Neuronal stem cell (in vitro differentiated cells): ENCODE results near the gene CAPN8.

ENCODE experiments used
- DNase-seq: peaks from one replicate; pipeline ENCODE4 v3.0.0-alpha.2; 2013; ENCODE audit warnings: low spot score
- H2AFZ ChIP-seq: one replicate; pipeline ENCODE4 v1.6.1; 2013; ENCODE audit warnings: mild to moderate bottlenecking, low read length, inconsistent platforms
- H2AK5ac ChIP-seq: 2 replicates; pipeline ENCODE4 v1.6.1; 2013; ENCODE audit warnings: low read depth, mild to moderate bottlenecking, inconsistent platforms, low read length, moderate library complexity, mixed read lengths
- H2BK120ac ChIP-seq: 2 replicates; pipeline ENCODE4 v1.6.1; 2013; ENCODE audit warnings: low read depth, mild to moderate bottlenecking, inconsistent platforms, low read length, moderate library complexity, mixed read lengths
- H2BK12ac ChIP-seq: one replicate; pipeline ENCODE4 v1.6.1; 2013; ENCODE audit warnings: low read length, inconsistent platforms
- H2BK15ac ChIP-seq: 2 replicates; pipeline ENCODE4 v1.6.1; 2013; ENCODE audit warnings: mild to moderate bottlenecking, low read length, inconsistent platforms, mixed read lengths
- H2BK5ac ChIP-seq: one replicate; pipeline ENCODE4 v1.6.1; 2013; ENCODE audit warnings: inconsistent platforms, mild to moderate bottlenecking, low read length, moderate library complexity
- H3K14ac ChIP-seq: one replicate; pipeline ENCODE4 v1.6.1; 2013; ENCODE audit warnings: low read length, inconsistent platforms
- H3K18ac ChIP-seq: 2 replicates; pipeline ENCODE4 v1.6.1; 2013; ENCODE audit warnings: low read length, inconsistent platforms
- H3K23ac ChIP-seq: 2 replicates; pipeline ENCODE4 v1.6.1; 2013; ENCODE audit warnings: low read depth, mild to moderate bottlenecking, mixed read lengths, low read length, inconsistent platforms; ENCODE audit not compliant: poor library complexity
- H3K27ac ChIP-seq: replicated peaks from 3 replicates; pipeline ENCODE4 v1.5.1; 2013; ENCODE audit warnings: low read length, inconsistent platforms
- H3K27me3 ChIP-seq, 3 experiments: 2 replicates each; pipeline ENCODE4 v1.6.1; 2013; ENCODE audit warnings: low read length in 3 of 3, mild to moderate bottlenecking in 2 of 3, inconsistent platforms in 1 of 3, low read depth in 1 of 3, mixed read lengths in 1 of 3, moderate library complexity in 1 of 3; ENCODE audit not compliant: control insufficient read depth in 3 of 3, insufficient read depth in 3 of 3
- H3K36me3 ChIP-seq, 2 donors: replicated peaks in 1 of 2; 2 replicates each; pipeline ENCODE4 v1.6.1; 2013; ENCODE audit warnings: low read length in 2 of 2; ENCODE audit not compliant: control insufficient read depth in 2 of 2, insufficient read depth in 2 of 2
- H3K4ac ChIP-seq: 2 replicates; pipeline ENCODE4 v1.6.1; 2013; ENCODE audit warnings: inconsistent platforms, mild to moderate bottlenecking, low read length, moderate library complexity
- H3K4me1 ChIP-seq, 2 donors: 1 replicate in 1 of 2; 2 replicates in 1 of 2; pipeline ENCODE4 v1.6.1; 2013; ENCODE audit warnings: low read length in 2 of 2, low read depth in 1 of 2; ENCODE audit not compliant: control insufficient read depth in 2 of 2, insufficient read depth in 1 of 2
- H3K4me2 ChIP-seq: one replicate; pipeline ENCODE4 v1.6.1; 2013; ENCODE audit warnings: mild to moderate bottlenecking, low read length, inconsistent platforms; ENCODE audit not compliant: insufficient read depth, poor library complexity, severe bottlenecking
- H3K4me3 ChIP-seq, 2 donors: 2 replicates each; pipeline ENCODE4 v1.5.1; 2013; ENCODE audit warnings: low read length in 2 of 2, mild to moderate bottlenecking in 2 of 2, inconsistent platforms in 1 of 2, moderate library complexity in 1 of 2
- H3K79me1 ChIP-seq: one replicate; pipeline ENCODE4 v1.6.1; 2013; ENCODE audit warnings: low read depth, mild to moderate bottlenecking, inconsistent platforms, low read length, moderate library complexity
- H3K9ac ChIP-seq: one replicate; pipeline ENCODE4 v1.6.1; 2013; ENCODE audit warnings: mild to moderate bottlenecking, low read depth, low read length, inconsistent platforms; ENCODE audit not compliant: poor library complexity
- H3K9me3 ChIP-seq, 2 donors: replicated peaks in 1 of 2; 2 replicates each; pipeline versions ENCODE3 to v1.6.1; 2013; ENCODE audit warnings: low read length in 2 of 2, mild to moderate bottlenecking in 2 of 2, inconsistent platforms in 1 of 2, low read depth in 1 of 2, mixed read lengths in 1 of 2, moderate library complexity in 1 of 2; ENCODE audit not compliant: control insufficient read depth in 2 of 2, insufficient read depth in 1 of 2
- H4K8ac ChIP-seq: one replicate; pipeline ENCODE4 v1.6.1; 2013; ENCODE audit warnings: low read depth, mild to moderate bottlenecking, inconsistent platforms, low read length, moderate library complexity
- H4K91ac ChIP-seq: one replicate; pipeline ENCODE4 v1.6.1; 2013; ENCODE audit warnings: low read length, low read depth, mild to moderate bottlenecking, inconsistent platforms; ENCODE audit not compliant: poor library complexity
- WGBS, 2 donors: extraction: QIAGEN DNeasy Blood & Tissue Kit; methylation state at CpG; one replicate each; pipeline ENCODE4 v1.1.7; 2013; ENCODE audit warnings: missing lambda C conversion rate in 2 of 2, mixed read lengths in 1 of 2; ENCODE audit not compliant: insufficient read length in 2 of 2, insufficient replicate concordance in 1 of 2; ENCODE audit errors: extremely low coverage in 2 of 2; 5-methylcytosine and 5-hydroxymethylcytosine counted together

CAPN8 gene

DNA sequence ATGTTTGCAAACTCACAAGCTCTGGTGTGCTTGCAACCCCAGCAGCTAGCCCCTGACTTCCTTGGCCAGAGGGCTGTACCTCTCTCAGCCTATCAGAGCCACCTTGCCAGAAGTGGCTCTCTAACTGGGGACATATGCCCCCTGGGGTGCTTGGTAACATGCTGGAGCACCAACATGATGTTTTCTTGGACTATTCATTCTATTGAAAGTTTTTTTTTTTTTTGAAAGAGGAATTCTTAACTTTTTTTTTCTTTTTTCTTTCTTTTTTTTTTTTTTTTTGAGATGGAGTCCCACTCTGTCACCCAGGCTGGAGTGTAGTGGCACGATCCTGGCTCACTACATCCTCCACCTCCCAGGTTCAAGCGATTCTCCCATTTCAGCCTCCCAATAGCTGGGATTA is 14.7 kb upstream of the CAPN8 start:
- Histone ChIP-seq H4K8ac (no peak overlapping the region), H3K4me3 (no peak overlapping the region), H3K4me2 (no peak overlapping the region), H2BK120ac (no peak overlapping the region), H2AFZ (no peak overlapping the region), H3K79me1 (no peaks in the 10 kb centered on the region), H3K9ac (no peak overlapping the region), H3K23ac (no peak overlapping the region), H2BK5ac (no peak overlapping the region), H2BK15ac (no peak overlapping the region), H4K91ac (no peak overlapping the region), H3K4me1 (no peaks in the 10 kb centered on the region), H3K27me3 (peaks cover 0 to 13% (median 0%) of the 10 kb centered on the region in 3 experiments), H3K4ac (no peak overlapping the region), H3K36me3 (no peaks in the 10 kb centered on the region), H3K14ac (no peak overlapping the region), H3K18ac (no peak overlapping the region), H3K27ac (no peak overlapping the region), H2BK12ac (no peak overlapping the region), H3K9me3 (no peaks in the 10 kb centered on the region), H2AK5ac (no peak overlapping the region)
- no peak for DNase-seq
- no CpG with 5 or more reads among the region's 2 CpGs for WGBS, 2 donors

DNA sequence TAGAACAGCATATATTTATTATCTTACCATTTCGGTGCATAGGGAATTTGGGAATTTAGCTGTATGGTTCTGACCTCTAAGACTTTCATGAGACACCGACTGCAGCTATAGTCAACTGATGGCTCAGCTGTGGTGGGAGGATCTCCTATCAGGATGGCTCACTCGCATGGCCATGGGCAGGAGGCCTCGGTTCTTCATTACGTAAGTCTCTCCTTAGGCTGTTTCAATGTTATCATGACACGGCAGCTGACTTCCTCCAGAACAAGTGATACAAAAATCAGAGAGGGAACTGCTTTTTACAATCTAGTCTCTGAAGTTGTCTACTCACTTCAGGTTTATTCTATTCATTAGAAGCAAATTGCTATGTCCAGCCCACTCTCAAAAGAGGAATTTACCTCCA is 13.3 kb upstream of the CAPN8 start:
- Histone ChIP-seq H4K8ac (no peak overlapping the region), H2AK5ac (no peak overlapping the region), H3K36me3 (no peaks in the 10 kb centered on the region), H2BK120ac (no peak overlapping the region), H2BK5ac (no peak overlapping the region), H3K4me3 (no peak overlapping the region), H3K9ac (no peak overlapping the region), H4K91ac (no peak overlapping the region), H3K23ac (no peak overlapping the region), H3K27ac (no peak overlapping the region), H3K4ac (no peak overlapping the region), H3K14ac (no peak overlapping the region), H2BK15ac (no peak overlapping the region), H3K9me3 (peaks cover 0 to 3% of the 10 kb centered on the region in 2 donors), H3K4me2 (no peak overlapping the region), H3K27me3 (peaks cover 0 to 13% (median 0%) of the 10 kb centered on the region in 3 experiments), H2BK12ac (no peak overlapping the region), H3K79me1 (no peaks in the 10 kb centered on the region), H3K18ac (no peak overlapping the region), H2AFZ (no peak overlapping the region), H3K4me1 (no peaks in the 10 kb centered on the region)
- DNase-seq: no peak
- WGBS, 2 donors: no CpG with 5 or more reads among the region's 6 CpGs

GRCh38 chr1:223674119-223674890 is 8.8 kb upstream of the CAPN8 start:
- H2BK5ac ChIP-seq: no peak overlapping the region
- H2AK5ac ChIP-seq: no peak overlapping the region
- WGBS, 2 donors: no CpG with 5 or more reads among the region's 5 CpGs
- H3K36me3 ChIP-seq: no peaks in the 10 kb centered on the region
- H3K9me3 ChIP-seq: peaks cover 0 to 3% of the 10 kb centered on the region in 2 donors
- no peak for DNase-seq
- no peak overlapping the region for H3K4ac ChIP-seq
- H3K9ac ChIP-seq: no peak overlapping the region
- H2BK15ac ChIP-seq: no peak overlapping the region
- H2BK12ac ChIP-seq: no peak overlapping the region
- no peak overlapping the region for H2BK120ac ChIP-seq
- H3K23ac ChIP-seq: no peak overlapping the region
- no peak overlapping the region for H3K4me2 ChIP-seq
- no peak overlapping the region for H2AFZ ChIP-seq
- no peaks in the 10 kb centered on the region for H3K4me1 ChIP-seq
- no peaks in the 10 kb centered on the region for H3K79me1 ChIP-seq
- H4K91ac ChIP-seq: no peak overlapping the region
- H3K14ac ChIP-seq: no peak overlapping the region
- H3K4me3 ChIP-seq: no peak overlapping the region
- no peaks in the 10 kb centered on the region for H3K27me3 ChIP-seq
- H4K8ac ChIP-seq: no peak overlapping the region
- H3K27ac ChIP-seq: no peak overlapping the region
- no peak overlapping the region for H3K18ac ChIP-seq

DNA sequence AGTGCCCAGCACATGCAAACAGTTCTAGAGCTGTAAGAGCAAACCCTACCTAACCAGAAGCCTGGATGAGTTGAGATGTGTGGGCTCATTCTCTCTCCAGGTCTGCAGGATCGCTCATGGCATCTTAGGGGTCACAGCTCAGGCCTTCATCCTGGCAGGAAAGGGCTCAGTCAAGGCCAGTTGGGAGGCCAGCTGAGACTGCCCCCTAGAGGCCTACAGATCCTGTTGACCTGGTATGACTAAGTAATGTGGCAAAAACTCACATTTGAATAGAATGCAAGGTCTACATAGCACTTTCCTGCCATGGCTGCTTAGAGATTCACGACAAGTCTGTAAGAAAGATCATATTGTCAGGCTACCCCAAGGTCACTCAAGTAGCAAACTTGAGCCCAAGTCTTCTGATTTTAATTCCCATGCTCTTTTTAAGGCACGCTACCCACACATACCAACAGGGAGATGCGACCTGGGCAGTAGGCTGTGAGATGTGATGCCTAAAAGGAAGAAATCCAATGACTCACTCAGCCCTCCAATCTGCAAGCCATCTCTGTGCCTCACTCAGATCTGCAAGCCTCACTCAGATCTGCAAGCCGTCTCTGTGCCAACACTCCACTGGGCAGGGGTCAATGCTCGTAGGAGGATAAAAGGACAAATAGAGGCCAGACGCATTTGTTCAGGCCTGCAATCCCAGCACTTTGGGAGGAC is 5.1 kb upstream of the CAPN8 start:
- no CpG with 5 or more reads among the region's 7 CpGs for WGBS, 2 donors
- Histone ChIP-seq H3K14ac (no peak overlapping the region), H4K8ac (no peak overlapping the region), H3K4me1 (no peaks in the 10 kb centered on the region), H2BK15ac (no peak overlapping the region), H4K91ac (no peak overlapping the region), H3K23ac (no peak overlapping the region), H2AFZ (no peak overlapping the region), H2BK12ac (no peak overlapping the region), H2BK5ac (no peak overlapping the region), H3K36me3 (no peaks in the 10 kb centered on the region), H3K18ac (no peak overlapping the region), H2BK120ac (no peak overlapping the region), H3K4me2 (no peak overlapping the region), H3K27me3 (no peaks in the 10 kb centered on the region), H3K9me3 (peaks cover 0 to 3% of the 10 kb centered on the region in 2 donors), H3K79me1 (no peaks in the 10 kb centered on the region), H3K4me3 (no peak overlapping the region), H3K27ac (no peak overlapping the region), H2AK5ac (no peak overlapping the region), H3K9ac (peak overlapping the region; percentile 24), H3K4ac (no peak overlapping the region)
- DNase-seq: peak; percentile 41
